IMR-90 (cell line): ENCODE data around the gene TOMM20L. TPM values are rescaled to one million over a fixed set of nuclear protein-coding genes. Genes with fewer than 3 reads are reported as not detected.
A peak's percentile ranks its signal among the peaks of the same experiment; 100 is the strongest.

Source experiments
- ATAC-seq: fragments of 200-7000 bp; cut with Tn5 transposase; 2 replicates; pipeline ENCODE4 v1.9.1; 2020; ENCODE audit warnings: low read depth, mild to moderate bottlenecking, moderate library complexity
- BruUV-seq: library from RNA; stranded (reverse); fragments of 400-500 nt; replicated peaks from 2 replicates; lab custom pipeline; 2021; lab: Mats Ljungman, UMichigan
- CTCF ChIA-PET: fragments of 300-600 bp; formaldehyde crosslinking; extraction: SDS; loops from one replicate; lab custom pipeline; 2021; ENCODE audit warnings: antibody characterized with exemption; lab: Yijun Ruan, JAX
- POLR2A ChIA-PET: fragments of 300-600 bp; sonication (Branson Sonifier 250); formaldehyde crosslinking; loops from one replicate; lab custom pipeline; 2022; ENCODE audit warnings: antibody characterized with exemption; ENCODE audit not compliant: unreplicated experiment; lab: Charles Lee
- DNase-seq: peaks from one replicate; pipeline ENCODE4 v3.0.0; 2013
- H2AFZ ChIP-seq: replicated peaks from 2 replicates; pipeline ENCODE3; 2013; ENCODE audit warnings: low read length, mild to moderate bottlenecking; ENCODE audit not compliant: poor library complexity
- H2AK5ac ChIP-seq: 2 replicates; pipeline ENCODE4 v1.6.1; 2013; ENCODE audit warnings: low read depth, low read length, inconsistent platforms
- H2AK9ac ChIP-seq: replicated peaks from 2 replicates; pipeline ENCODE3; 2013; ENCODE audit warnings: mild to moderate bottlenecking, low read depth, low read length, moderate library complexity; ENCODE audit not compliant: poor library complexity
- H2BK120ac ChIP-seq: 2 replicates; pipeline ENCODE4 v1.6.1; 2013; ENCODE audit warnings: low read depth, low read length, inconsistent platforms
- H2BK15ac ChIP-seq: 3 replicates; pipeline ENCODE4 v1.6.1; 2013; ENCODE audit warnings: low read depth, low read length, inconsistent platforms
- H2BK20ac ChIP-seq: 2 replicates; pipeline ENCODE4 v1.6.1; 2013; ENCODE audit warnings: low read depth, mild to moderate bottlenecking, inconsistent platforms, low read length, moderate library complexity
- H2BK5ac ChIP-seq: 2 replicates; pipeline ENCODE4 v1.6.1; 2013; ENCODE audit warnings: mild to moderate bottlenecking, low read depth, low read length, inconsistent platforms; ENCODE audit not compliant: poor library complexity, severe bottlenecking
- H3K14ac ChIP-seq: replicated peaks from 2 replicates; pipeline ENCODE4 v1.6.1; 2013; ENCODE audit warnings: low read depth, low read length, inconsistent platforms
- H3K18ac ChIP-seq: 2 replicates; pipeline ENCODE4 v1.6.1; 2013; ENCODE audit warnings: low read depth, low read length, control low read depth
- H3K23ac ChIP-seq: 2 replicates; pipeline ENCODE4 v1.6.1; 2013; ENCODE audit warnings: low read depth, low read length, inconsistent platforms
- H3K27ac ChIP-seq: 2 replicates; pipeline ENCODE4 v1.5.1; 2013; ENCODE audit warnings: mild to moderate bottlenecking, control low read depth, low read length; ENCODE audit not compliant: insufficient read depth
- H3K27me3 ChIP-seq: 2 replicates; pipeline ENCODE4 v1.6.1; 2013; ENCODE audit warnings: low read length; ENCODE audit not compliant: control insufficient read depth, insufficient read depth
- H3K36me3 ChIP-seq: 2 replicates; pipeline ENCODE4 v1.6.1; 2013; ENCODE audit warnings: low read length, mixed read lengths; ENCODE audit not compliant: control insufficient read depth, insufficient read depth
- H3K4ac ChIP-seq: 2 replicates; pipeline ENCODE4 v1.6.1; 2013; ENCODE audit warnings: low read depth, low read length, inconsistent platforms
- H3K4me1 ChIP-seq: 2 replicates; pipeline ENCODE4 v1.6.1; 2013; ENCODE audit warnings: low read length, mixed read lengths; ENCODE audit not compliant: control insufficient read depth, insufficient read depth
- H3K4me2 ChIP-seq: 2 replicates; pipeline ENCODE4 v1.6.1; 2013; ENCODE audit warnings: low read depth, mild to moderate bottlenecking, control low read depth, low read length, moderate library complexity
- H3K4me3 ChIP-seq: 2 replicates; pipeline ENCODE4 v1.5.1; 2013; ENCODE audit warnings: low read depth, mild to moderate bottlenecking, control low read depth, low read length, moderate library complexity; ENCODE audit not compliant: insufficient read depth
- H3K56ac ChIP-seq: 2 replicates; pipeline ENCODE4 v1.6.1; 2013; ENCODE audit warnings: low read length, inconsistent platforms; ENCODE audit not compliant: insufficient read depth; ENCODE audit errors: extremely low read depth
- H3K79me1 ChIP-seq, 2 experiments: 2 replicates each; pipeline ENCODE4 v1.6.1; 2013; ENCODE audit warnings: low read length in 2 of 2, inconsistent platforms in 1 of 2, low read depth in 1 of 2
- H3K9ac ChIP-seq: 2 replicates; pipeline ENCODE4 v1.6.1; 2013; ENCODE audit warnings: low read depth, low read length, control low read depth
- H3K9me1 ChIP-seq: 2 replicates; pipeline ENCODE4 v1.6.1; 2013; ENCODE audit warnings: low read length, inconsistent platforms; ENCODE audit not compliant: insufficient read depth
- H3K9me3 ChIP-seq: 2 replicates; pipeline ENCODE4 v1.6.1; 2013; ENCODE audit warnings: low read length; ENCODE audit not compliant: control insufficient read depth, insufficient read depth
- H4K20me1 ChIP-seq: 2 replicates; pipeline ENCODE4 v1.6.1; 2013; ENCODE audit warnings: low read length, inconsistent platforms; ENCODE audit not compliant: insufficient read depth
- H4K5ac ChIP-seq: 2 replicates; pipeline ENCODE4 v1.6.1; 2013; ENCODE audit warnings: mild to moderate bottlenecking, low read depth, low read length, control low read depth
- H4K8ac ChIP-seq, 2 experiments: 2 replicates each; pipeline ENCODE4 v1.6.1; 2013; ENCODE audit warnings: low read depth in 2 of 2, low read length in 2 of 2, control low read depth in 1 of 2, inconsistent platforms in 1 of 2
- H4K91ac ChIP-seq: 2 replicates; pipeline ENCODE4 v1.6.1; 2013; ENCODE audit warnings: low read depth, low read length, inconsistent platforms; ENCODE audit not compliant: insufficient read depth
- BHLHE40 ChIP-seq: fragments of 150-350 bp; IDR thresholded peaks from 2 replicates; pipeline ENCODE4 v1.6.1; 2016; ENCODE audit warnings: mild to moderate bottlenecking, low read depth, low read length
- CHD1 ChIP-seq: IDR thresholded peaks from 2 replicates; pipeline ENCODE4 v1.6.1; 2012; ENCODE audit warnings: low read depth, low read length, improper control_type of control experiment
- CTCF ChIP-seq: conservative IDR thresholded peaks from 2 replicates; pipeline ENCODE4 v1.5.1; 2012; ENCODE audit warnings: mild to moderate bottlenecking, low read depth, low read length, improper control_type of control experiment
- ELK1 ChIP-seq: fragments of 150-350 bp; IDR thresholded peaks from 2 replicates; pipeline ENCODE4 v1.6.1; 2016; ENCODE audit warnings: low read depth, mild to moderate bottlenecking, low read length, moderate library complexity, borderline replicate concordance
- FOS ChIP-seq: fragments of 150-350 bp; IDR thresholded peaks from 2 replicates; pipeline ENCODE4 v1.6.1; 2016; ENCODE audit warnings: low read depth, low read length
- MAFK ChIP-seq: IDR thresholded peaks from 2 replicates; pipeline ENCODE4 v1.6.1; 2012; ENCODE audit warnings: low read depth, low read length, improper control_type of control experiment
- MAZ ChIP-seq: IDR thresholded peaks from 2 replicates; pipeline ENCODE4 v1.6.1; 2012; ENCODE audit warnings: low read depth, mild to moderate bottlenecking, low read length, improper control_type of control experiment, moderate library complexity, borderline replicate concordance
- NFE2L2 ChIP-seq: fragments of 150-350 bp; IDR thresholded peaks from 2 replicates; pipeline ENCODE4 v1.6.1; 2016; ENCODE audit warnings: low read depth, mild to moderate bottlenecking, low read length
- POLR2A ChIP-seq: IDR thresholded peaks from 2 replicates; pipeline ENCODE4 v1.6.1; 2012; ENCODE audit warnings: mild to moderate bottlenecking, low read depth, low read length
- RAD21 ChIP-seq: IDR thresholded peaks from 2 replicates; pipeline ENCODE4 v1.6.1; 2012; ENCODE audit warnings: low read length, improper control_type of control experiment
- RCOR1 ChIP-seq: IDR thresholded peaks from 2 replicates; pipeline ENCODE4 v1.6.1; 2012; ENCODE audit warnings: mild to moderate bottlenecking, low read length, improper control_type of control experiment; ENCODE audit not compliant: insufficient replicate concordance
- RFX5 ChIP-seq: IDR thresholded peaks from 2 replicates; pipeline ENCODE4 v1.8.0; 2012; ENCODE audit warnings: low read depth, mild to moderate bottlenecking, low read length, moderate library complexity
- WGBS, 2 experiments: methylation state at CpG; one replicate each; pipeline versions ENCODE4 v1.1.5 to v1.1.7; 2013; ENCODE audit warnings: missing lambda C conversion rate in 2 of 2; ENCODE audit not compliant: insufficient read length in 1 of 2; ENCODE audit errors: extremely low coverage in 2 of 2; 5-methylcytosine and 5-hydroxymethylcytosine counted together
- dilution Hi-C: fragments of 300-500 bp; cut with HindIII; formaldehyde crosslinking; loops from one replicate; pipeline ENCODE4 v1.14.3; 2018; ENCODE audit warnings: low sequenced_read_pairs; ENCODE audit not compliant: unreplicated experiment
- in situ Hi-C: fragments of 300-500 bp; cut with MboI; formaldehyde crosslinking; loops from 3 replicates; pipeline ENCODE4 v1.14.3; 2019; ENCODE audit warnings: low sequenced_read_pairs, inconsistent platforms, mixed read lengths
- intact Hi-C: fragments of 100-400 bp; cut with micrococcal nuclease; formaldehyde crosslinking; loops from 2 replicates; pipeline ENCODE4 v1.10.0; 2022
- polyA plus RNA-seq, 3 experiments: library from polyadenylated mRNA; depleted of rRNA; stranded (reverse); fragments of >200 nt; gene quantifications; 2 replicates each; pipeline ENCODE4 v1.2.3, GENCODE V29; 2012; ENCODE audit warnings: low replicate concordance in 1 of 3
- total RNA-seq: library from RNA; depleted of rRNA; stranded (reverse); fragments of >200 nt; gene quantifications from 2 replicates; pipeline ENCODE4 v1.2.3, GENCODE V29; 2012
- TF ChIP-seq, protein P1 (sequence below): fragments of 150-350 bp; IDR thresholded peaks from 2 replicates; pipeline ENCODE4 v1.6.1; 2017; ENCODE audit warnings: mild to moderate bottlenecking, antibody characterized with exemption, low read length, low read depth

The TOMM20L gene
- total and polyA plus RNA-seq, 2 of the 4 experiments (the other 2 are of a cell fraction) = not detected

DNA sequence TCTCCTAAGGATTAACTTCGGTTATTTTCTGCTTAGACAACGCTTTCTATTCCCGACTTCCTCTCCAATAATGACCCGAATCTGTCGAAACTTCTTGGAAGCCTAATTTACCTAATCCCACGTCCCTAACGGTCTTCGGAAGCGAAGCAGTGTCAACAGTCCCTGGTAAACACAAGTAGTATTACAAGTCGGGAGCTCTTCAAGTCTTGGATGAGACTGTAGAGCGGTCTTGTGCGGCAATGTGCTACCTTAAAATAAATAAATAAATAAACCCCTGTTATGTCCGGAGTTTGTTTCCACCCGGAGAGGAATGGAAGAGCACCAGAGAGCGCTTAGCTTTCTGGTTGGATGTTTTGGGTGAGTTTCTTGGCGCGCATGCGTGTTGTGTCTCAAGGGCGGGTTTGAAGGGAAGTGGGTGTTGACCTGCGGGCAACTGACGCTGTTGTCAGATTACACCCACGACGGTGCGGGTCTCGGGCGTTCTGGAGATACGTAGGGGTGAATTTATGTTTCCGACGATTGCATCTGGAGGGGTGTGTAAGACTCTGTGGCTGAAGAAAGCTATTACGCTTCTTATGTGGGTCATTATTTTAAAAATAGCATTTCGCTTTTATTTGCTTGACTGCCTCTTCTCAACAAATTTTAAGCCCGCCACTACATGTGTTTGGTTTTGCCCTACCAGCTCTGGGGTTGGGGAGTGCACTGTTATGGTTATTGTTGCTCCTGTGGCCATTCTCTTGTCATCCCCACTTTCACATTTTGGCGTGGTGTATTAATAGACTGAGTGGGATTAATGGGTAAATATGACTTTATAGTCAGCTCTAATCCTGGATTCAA is 31.8 kb downstream of the TOMM20L start, which contains the start of the genes KIAA0586 and TIMM9:
Gene KIAA0586, plus strand, starts transcription at position 439 of the 837 bp plus-strand sequence. CDS start 546 bp downstream, outside the sequence.
Gene TIMM9, minus strand, starts transcription at position 251 of the 837 bp plus-strand sequence. CDS start 15,586 bp downstream, outside the sequence.
- peak within 1 kb of the TSS; percentile 97 for H3K4me2 ChIP-seq
- peak; percentile 62; the same call in 1 of the 2 replicates for TF ChIP-seq CHD1
- TF ChIP-seq RCOR1 = peak; percentile 47
- peak; percentile 29; the same call in 1 of the 2 replicates for TF ChIP-seq MAZ
- peak; percentile 56; the same call in 1 of the 2 replicates for TF ChIP-seq BHLHE40
- no peak for TF ChIP-seq FOS
- no peak for TF ChIP-seq RFX5
- TF ChIP-seq NFE2L2 = no peak
- TF ChIP-seq, protein P1, sequence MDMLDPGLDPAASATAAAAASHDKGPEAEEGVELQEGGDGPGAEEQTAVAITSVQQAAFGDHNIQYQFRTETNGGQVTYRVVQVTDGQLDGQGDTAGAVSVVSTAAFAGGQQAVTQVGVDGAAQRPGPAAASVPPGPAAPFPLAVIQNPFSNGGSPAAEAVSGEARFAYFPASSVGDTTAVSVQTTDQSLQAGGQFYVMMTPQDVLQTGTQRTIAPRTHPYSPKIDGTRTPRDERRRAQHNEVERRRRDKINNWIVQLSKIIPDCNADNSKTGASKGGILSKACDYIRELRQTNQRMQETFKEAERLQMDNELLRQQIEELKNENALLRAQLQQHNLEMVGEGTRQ = no peak
- TF ChIP-seq ELK1 = no peak
- no peak for TF ChIP-seq RAD21
- peak; percentile 72; the same call in 1 of the 2 replicates for TF ChIP-seq POLR2A
- TF ChIP-seq CTCF = no peak
- TF ChIP-seq MAFK = no peak

More for the DNA sequence above, 31.8 kb downstream of the TOMM20L start, which contains the start of the genes KIAA0586 and TIMM9:
- peak within 1 kb of the TSS; percentile 83 for H4K5ac ChIP-seq
- no peaks in the 10 kb centered on the region for H3K27me3 ChIP-seq
- H3K56ac ChIP-seq = peak within 1 kb of the TSS; percentile 99
- H3K18ac ChIP-seq = peak within 1 kb of the TSS; percentile 88
- H3K9me1 ChIP-seq = no peaks in the 10 kb centered on the region
- H3K4me1 ChIP-seq = no peaks in the 10 kb centered on the region
- peak within 1 kb of the TSS; percentile 98 for H3K9ac ChIP-seq
- peak within 1 kb of the TSS; percentile 97 for H3K14ac ChIP-seq
- peak within 1 kb of the TSS; percentile 95 for H4K91ac ChIP-seq
- H4K20me1 ChIP-seq = no peaks in the 10 kb centered on the region
- H3K4ac ChIP-seq = peak within 1 kb of the TSS; percentile 96
- POLR2A ChIA-PET = interaction anchor here (0.6 kb wide), 2 partner anchors 122 to 738 kb away, joined by 3 read pairs; no protein-coding TSS in a partner anchor
- peak within 1 kb of the TSS; percentile 96 for H2BK5ac ChIP-seq
- peak within 1 kb of the TSS; percentile 95 for H2AFZ ChIP-seq
- WGBS, 2 experiments = no CpG with 5 or more reads among the region's 33 CpGs
- dilution Hi-C loops = no loop called here
- DNase-seq = peak; percentile 99
- H2BK120ac ChIP-seq = peak within 1 kb of the TSS; percentile 97
- H2AK9ac ChIP-seq = peak within 1 kb of the TSS; percentile 84
- peak within 1 kb of the TSS; percentile 93 for H3K27ac ChIP-seq
- H3K36me3 ChIP-seq = 0 out of 2 replicates have a peak, but pooled peaks cover 2% of the 10 kb centered on the region
- peak; percentile 95 for ATAC-seq
- peak within 1 kb of the TSS; percentile 92 for H3K4me3 ChIP-seq
- peak within 1 kb of the TSS; percentile 2; the same call in 1 of the 2 replicates for H2AK5ac ChIP-seq
- CTCF ChIA-PET = no interaction called here
- intact Hi-C loops = loop anchor here (2.0 kb wide), 1 partner anchor 129 kb away; the partner anchor contains the start of gene ARID4A
- H2BK15ac ChIP-seq = peak within 1 kb of the TSS; percentile 86
- peak within 1 kb of the TSS; percentile 96 for H2BK20ac ChIP-seq
- BruUV-seq = TSS peak; percentile 79
- peak within 1 kb of the TSS; percentile 86 for H3K23ac ChIP-seq
- in situ Hi-C loops = no loop called here
- H4K8ac ChIP-seq = peak within 1 kb of the TSS; percentile 90 to 98
- peaks cover 2 to 22% of the 10 kb centered on the region in 2 experiments; a peak in 2 of 4 replicates for H3K79me1 ChIP-seq
- no peaks in the 10 kb centered on the region for H3K9me3 ChIP-seq
